Mesenchymal stem cell (in vitro differentiated cells and primary cell): ENCODE measurements around the gene EVA1C.
A peak's percentile ranks its signal among the peaks of the same experiment; 100 is the strongest.
"Not testable (repeated sequence)": the region's sequence is repeated elsewhere in the genome, so short reads cannot be mapped to it uniquely, and the experiment has no call there.

Source experiments
- DNase-seq: peaks from one replicate; pipeline ENCODE4 v3.0.0-alpha.2; 2013
- H2AFZ ChIP-seq: one replicate; pipeline ENCODE4 v1.6.1; 2013; ENCODE audit warnings: low read depth, mild to moderate bottlenecking, control low read depth, inconsistent platforms, low read length, moderate library complexity
- H2AK5ac ChIP-seq: 2 replicates; pipeline ENCODE4 v1.6.1; 2013; ENCODE audit warnings: low read length, moderate library complexity, mild to moderate bottlenecking, inconsistent platforms; ENCODE audit not compliant: severe bottlenecking
- H2BK120ac ChIP-seq: one replicate; pipeline ENCODE4 v1.6.1; 2013; ENCODE audit warnings: low read depth, mild to moderate bottlenecking, inconsistent platforms, low read length, moderate library complexity
- H2BK12ac ChIP-seq, 2 experiments: one replicate each; pipeline ENCODE4 v1.6.1; 2013; ENCODE audit warnings: inconsistent platforms in 2 of 2, low read length in 2 of 2, mild to moderate bottlenecking in 2 of 2, moderate library complexity in 2 of 2, control low read depth in 1 of 2
- H2BK15ac ChIP-seq: one replicate; pipeline ENCODE4 v1.6.1; 2013; ENCODE audit warnings: mild to moderate bottlenecking, low read depth, inconsistent platforms; ENCODE audit not compliant: poor library complexity, severe bottlenecking
- H2BK5ac ChIP-seq: 2 replicates; pipeline ENCODE4 v1.6.1; 2013; ENCODE audit warnings: low read depth, mild to moderate bottlenecking, low read length, control low read depth, inconsistent platforms; ENCODE audit not compliant: poor library complexity, severe bottlenecking
- H3K14ac ChIP-seq, 2 experiments: one replicate each; pipeline ENCODE4 v1.6.1; 2013; ENCODE audit warnings: inconsistent platforms in 2 of 2, low read length in 2 of 2, control low read depth in 1 of 2, mild to moderate bottlenecking in 1 of 2, moderate library complexity in 1 of 2
- H3K18ac ChIP-seq, 2 experiments: one replicate each; pipeline ENCODE4 v1.6.1; 2013; ENCODE audit warnings: inconsistent platforms in 2 of 2, low read length in 2 of 2, control low read depth in 1 of 2, low read depth in 1 of 2, mild to moderate bottlenecking in 1 of 2
- H3K23ac ChIP-seq, 2 experiments: one replicate each; pipeline ENCODE4 v1.6.1; 2013; ENCODE audit warnings: inconsistent platforms in 2 of 2, low read length in 2 of 2, mild to moderate bottlenecking in 2 of 2, moderate library complexity in 2 of 2, control low read depth in 1 of 2
- H3K27ac ChIP-seq: 2 replicates; pipeline ENCODE4 v1.5.1; 2013; ENCODE audit warnings: mild to moderate bottlenecking, moderate library complexity, low read length, control low read depth, inconsistent platforms; ENCODE audit not compliant: poor library complexity, severe bottlenecking
- H3K27me3 ChIP-seq, 2 experiments: 2 replicates each; pipeline versions ENCODE4 v1.6.1 to v1.7.0; 2013; ENCODE audit warnings: low read length in 2 of 2, mild to moderate bottlenecking in 2 of 2, moderate library complexity in 2 of 2, control low read depth in 1 of 2, inconsistent platforms in 1 of 2; ENCODE audit not compliant: control insufficient read depth in 1 of 2, insufficient read depth in 1 of 2
- H3K36me3 ChIP-seq, 2 experiments: 2 replicates each; pipeline versions ENCODE4 v1.6.1 to v1.7.0; 2013; ENCODE audit warnings: low read length in 2 of 2, control low read depth in 1 of 2, inconsistent platforms in 1 of 2, low read depth in 1 of 2, mild to moderate bottlenecking in 1 of 2; ENCODE audit not compliant: insufficient read depth in 2 of 2, control insufficient read depth in 1 of 2
- H3K4ac ChIP-seq, 2 experiments: one replicate each; pipeline ENCODE4 v1.6.1; 2013; ENCODE audit warnings: inconsistent platforms in 2 of 2, low read length in 2 of 2, mild to moderate bottlenecking in 2 of 2, moderate library complexity in 2 of 2, control low read depth in 1 of 2, low read depth in 1 of 2
- H3K4me1 ChIP-seq: 2 replicates; pipeline ENCODE4 v1.6.1; 2013; ENCODE audit warnings: low read depth, low read length, control low read depth; ENCODE audit not compliant: control insufficient read depth, insufficient read depth
- H3K4me2 ChIP-seq: 2 replicates; pipeline ENCODE4 v1.6.1; 2013; ENCODE audit warnings: low read length, mild to moderate bottlenecking, inconsistent platforms; ENCODE audit not compliant: poor library complexity, severe bottlenecking
- H3K4me3 ChIP-seq, 2 experiments: 2 replicates each; pipeline versions ENCODE4 v1.5.1 to v1.7.0; 2013; ENCODE audit warnings: low read length in 2 of 2, mild to moderate bottlenecking in 2 of 2, control low read depth in 1 of 2, low read depth in 1 of 2; ENCODE audit not compliant: insufficient read depth in 1 of 2
- H3K79me1 ChIP-seq: replicated peaks from 2 replicates; pipeline ENCODE4 v1.6.1; 2013; ENCODE audit warnings: mild to moderate bottlenecking, control low read depth, low read length, inconsistent platforms; ENCODE audit not compliant: poor library complexity, severe bottlenecking
- H3K9ac ChIP-seq: 2 replicates; pipeline ENCODE4 v1.7.0; 2013; ENCODE audit warnings: mild to moderate bottlenecking, low read length, moderate library complexity
- H3K9me3 ChIP-seq: 2 replicates; pipeline ENCODE4 v1.7.0; 2013; ENCODE audit warnings: mild to moderate bottlenecking, low read length; ENCODE audit not compliant: control insufficient read depth
- H4K8ac ChIP-seq: one replicate; pipeline ENCODE4 v1.6.1; 2013; ENCODE audit warnings: inconsistent platforms, mild to moderate bottlenecking, low read length, moderate library complexity
- H4K91ac ChIP-seq: one replicate; pipeline ENCODE4 v1.6.1; 2013; ENCODE audit warnings: mild to moderate bottlenecking, low read length, inconsistent platforms
- WGBS: methylation state at CpG from one replicate; pipeline ENCODE4 v1.1.7; 2013; ENCODE audit warnings: mixed read lengths; 5-methylcytosine and 5-hydroxymethylcytosine counted together

The EVA1C gene

GRCh38 chr21:32461503-32461902 lies 49.0 kb downstream of the EVA1C start:
- no peak for DNase-seq
- no peak overlapping the region for H3K14ac ChIP-seq
- H2AK5ac ChIP-seq, result no peak overlapping the region
- H2BK15ac ChIP-seq, result no peak overlapping the region
- H3K79me1 ChIP-seq, result no peaks in the 10 kb centered on the region
- no peak overlapping the region for H3K4ac ChIP-seq
- no peak overlapping the region for H3K27ac ChIP-seq
- H3K9ac ChIP-seq, result no peak overlapping the region
- H3K9me3 ChIP-seq, result no peaks in the 10 kb centered on the region
- no peak overlapping the region for H4K91ac ChIP-seq
- H2BK120ac ChIP-seq, result no peak overlapping the region
- peaks cover 5% of the 10 kb centered on the region for H3K4me1 ChIP-seq
- H2BK12ac ChIP-seq, result no peak overlapping the region
- H4K8ac ChIP-seq, result no peak overlapping the region
- WGBS, result 81% methylated on average over 6 of the region's 6 CpGs
- H3K36me3 ChIP-seq, result peaks cover 0 to 26% of the 10 kb centered on the region in 2 experiments
- H3K4me2 ChIP-seq, result no peak overlapping the region
- no peak overlapping the region for H2AFZ ChIP-seq
- no peak overlapping the region for H2BK5ac ChIP-seq
- no peaks in the 10 kb centered on the region for H3K27me3 ChIP-seq
- H3K4me3 ChIP-seq, result no peak overlapping the region
- H3K18ac ChIP-seq, result no peak overlapping the region
- H3K23ac ChIP-seq, result no peak overlapping the region

- not testable (repeated sequence) for H3K23ac ChIP-seq, H3K27ac ChIP-seq
- 88% methylated on average over 1 of the region's 3 CpGs for WGBS
These were observed 50.1 kb downstream of the EVA1C start for GRCh38 chr21:32462564-32462963.

DNA sequence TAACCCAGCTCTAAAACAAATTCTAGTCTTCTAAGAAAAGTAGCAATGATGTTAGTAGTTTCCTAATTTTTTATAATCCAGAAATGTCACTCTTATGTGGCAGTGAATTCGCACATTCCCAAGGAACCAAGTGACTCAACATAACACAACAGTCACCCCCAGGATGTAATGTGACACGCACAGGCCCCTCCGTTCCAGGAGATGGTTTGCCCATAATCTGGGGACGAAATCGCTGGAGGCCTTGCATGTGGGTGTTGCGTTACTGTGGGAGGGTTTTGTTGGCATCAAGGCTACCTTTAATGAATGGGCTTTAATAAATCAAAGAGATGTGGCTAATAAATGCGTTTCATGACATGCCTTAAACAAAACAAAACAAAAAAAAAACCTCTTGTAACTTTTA lies 50.9 kb downstream of the EVA1C start:
- Histone ChIP-seq H3K36me3 (peaks cover 0 to 26% of the 10 kb centered on the region in 2 experiments), H3K23ac (no peak overlapping the region), H3K27me3 (no peaks in the 10 kb centered on the region), H3K4me3 (no peak overlapping the region), H2BK15ac (no peak overlapping the region), H3K4ac (no peak overlapping the region), H4K91ac (no peak overlapping the region), H3K14ac (no peak overlapping the region), H3K9me3 (no peaks in the 10 kb centered on the region), H3K27ac (no peak overlapping the region), H2BK5ac (no peak overlapping the region), H3K79me1 (no peaks in the 10 kb centered on the region), H2AK5ac (no peak overlapping the region), H3K9ac (no peak overlapping the region), H4K8ac (no peak overlapping the region), H2BK120ac (no peak overlapping the region), H2AFZ (no peak overlapping the region), H3K18ac (no peak overlapping the region), H3K4me2 (no peak overlapping the region), H2BK12ac (no peak overlapping the region), H3K4me1 (no peaks in the 10 kb centered on the region)
- WGBS, result 89% methylated on average over 5 of the region's 7 CpGs
- no peak for DNase-seq

More at GRCh38 chr21:32462564-32462963, 50.1 kb downstream of the EVA1C start:
- H3K79me1 ChIP-seq, H3K4me1 ChIP-seq, H3K4me2 ChIP-seq, H3K9ac ChIP-seq, H2BK12ac ChIP-seq, H2AK5ac ChIP-seq, H3K4me3 ChIP-seq, H2BK5ac ChIP-seq, H2BK15ac ChIP-seq, H3K14ac ChIP-seq, H4K91ac ChIP-seq, H3K27me3 ChIP-seq, DNase-seq, H4K8ac ChIP-seq, H2BK120ac ChIP-seq, H3K9me3 ChIP-seq, H3K4ac ChIP-seq, H2AFZ ChIP-seq, H3K18ac ChIP-seq: not testable (repeated sequence)
- H3K36me3 ChIP-seq, result peaks cover 0 to 26% of the 10 kb centered on the region in 2 experiments

DNA sequence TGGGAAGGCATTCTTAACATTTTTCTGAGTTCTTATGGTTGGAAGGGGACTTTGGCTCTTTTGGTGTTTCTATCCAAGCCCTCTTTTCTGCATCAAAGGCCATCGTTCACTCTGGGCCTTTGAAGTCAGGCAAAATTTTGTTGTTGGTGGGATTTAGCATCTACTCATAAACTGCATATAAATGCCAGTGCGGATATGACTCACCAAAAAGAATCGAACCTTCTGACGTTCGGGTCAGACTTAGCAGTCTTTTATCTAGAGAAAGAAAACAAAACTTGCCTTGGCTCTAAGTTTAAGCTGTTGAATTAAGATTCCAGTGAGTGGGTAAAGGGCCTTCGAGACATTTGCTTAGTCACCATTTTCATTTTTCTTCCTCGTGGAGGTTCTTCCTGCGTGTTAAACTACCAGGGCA lies 51.4 kb downstream of the EVA1C start:
- Histone ChIP-seq H3K36me3 (peaks cover 0 to 27% of the 10 kb centered on the region in 2 experiments), H2BK120ac (no peak overlapping the region), H3K4me2 (no peak overlapping the region), H2AFZ (no peak overlapping the region), H3K27ac (peak overlapping the region; percentile 28), H3K18ac (no peak overlapping the region), H4K91ac (no peak overlapping the region), H3K9me3 (no peaks in the 10 kb centered on the region), H2BK12ac (no peak overlapping the region), H3K79me1 (no peaks in the 10 kb centered on the region), H2BK15ac (no peak overlapping the region), H2BK5ac (no peak overlapping the region), H3K4ac (no peak overlapping the region), H4K8ac (no peak overlapping the region), H3K27me3 (no peaks in the 10 kb centered on the region), H3K4me3 (no peak overlapping the region), H3K23ac (no peak overlapping the region), H3K14ac (no peak overlapping the region), H2AK5ac (no peak overlapping the region), H3K9ac (peak overlapping the region; percentile 19), H3K4me1 (no peaks in the 10 kb centered on the region)
- WGBS, result 92% methylated on average over 8 of the region's 8 CpGs
- DNase-seq, result no peak
